ENCODE measurements around the gene SYNE4. TPM values are rescaled to one million over a fixed set of nuclear protein-coding genes. Genes with fewer than 3 reads are reported as not detected.
A peak's percentile ranks its signal among the peaks of the same experiment; 100 is the strongest.

SYNE4 gene
- total and polyA plus RNA-seq, 2 donors (not counting 1 experiment from before 2014, with no cell fraction given), result 0.12 to 0.17 TPM

GRCh38 chr19:35960432-35960972 is 48.1 kb downstream of the SYNE4 start:
- no peak for DNase-seq (ENCODE audit: low read depth in 2 of 2)
- Histone ChIP-seq H3K79me2 (ENCODE audit: control insufficient read depth, insufficient read depth, low read length) (no peaks in the 10 kb centered on the region), H4K20me1 (ENCODE audit: control insufficient read depth, extremely low read depth, insufficient read depth, low read length) (no peaks in the 10 kb centered on the region), H3K36me3 (ENCODE audit: control insufficient read depth, insufficient read depth, low read length) (no peaks in the 10 kb centered on the region), H3K9me3 (ENCODE audit: control insufficient read depth, insufficient read depth, low read depth, low read length) (no peaks in the 10 kb centered on the region), H3K4me1 (ENCODE audit: control insufficient read depth, extremely low read depth, insufficient read depth, low read length) (no peaks in the 10 kb centered on the region), H3K9ac (ENCODE audit: insufficient read depth, low read length) (no peak overlapping the region), H3K27ac (ENCODE audit: insufficient read depth, low read length) (no peak overlapping the region), H3K27me3 (ENCODE audit: control insufficient read depth, insufficient read depth, low read length) (peaks cover 26% of the 10 kb centered on the region), H3K4me2 (ENCODE audit: extremely low read depth, insufficient read depth, low read length) (no peak overlapping the region), H2AFZ (ENCODE audit: low read length) (no peak overlapping the region), H3K4me3 (replicated peaks in 1 of 4; ENCODE audit: control extremely low read depth in 1 of 4, insufficient read depth in 1 of 4, low read depth in 3 of 4, low read length in 4 of 4) (no peak overlapping the region)
- no peak for TF ChIP-seq CTCF (conservative IDR thresholded peaks at IDR 0.05 in 1 of 2, IDR thresholded peaks at IDR 0.05 in 1 of 2; ENCODE audit: low read depth in 1 of 2, low read length in 2 of 2)

- Histone ChIP-seq H2AFZ (ENCODE audit: low read length) (no peak overlapping the region), H3K27me3 (ENCODE audit: control insufficient read depth, insufficient read depth, low read length) (peaks cover 26% of the 10 kb centered on the region), H3K36me3 (ENCODE audit: control insufficient read depth, insufficient read depth, low read length) (no peaks in the 10 kb centered on the region), H3K79me2 (ENCODE audit: control insufficient read depth, insufficient read depth, low read length) (no peaks in the 10 kb centered on the region), H3K4me3 (replicated peaks in 1 of 4; ENCODE audit: control extremely low read depth in 1 of 4, insufficient read depth in 1 of 4, low read depth in 3 of 4, low read length in 4 of 4) (no peak overlapping the region), H3K4me2 (ENCODE audit: extremely low read depth, insufficient read depth, low read length) (no peak overlapping the region), H3K27ac (ENCODE audit: insufficient read depth, low read length) (no peak overlapping the region), H3K9me3 (ENCODE audit: control insufficient read depth, insufficient read depth, low read depth, low read length) (no peaks in the 10 kb centered on the region), H3K9ac (ENCODE audit: insufficient read depth, low read length) (no peak overlapping the region), H3K4me1 (ENCODE audit: control insufficient read depth, extremely low read depth, insufficient read depth, low read length) (no peaks in the 10 kb centered on the region), H4K20me1 (ENCODE audit: control insufficient read depth, extremely low read depth, insufficient read depth, low read length) (no peaks in the 10 kb centered on the region)
- no peak for TF ChIP-seq EZH2 (IDR thresholded peaks at IDR 0.05; ENCODE audit: low read length, missing control alignments)
- TF ChIP-seq CTCF (conservative IDR thresholded peaks at IDR 0.05 in 1 of 2, IDR thresholded peaks at IDR 0.05 in 1 of 2; ENCODE audit: low read depth in 1 of 2, low read length in 2 of 2), result no peak
- no peak for DNase-seq (ENCODE audit: low read depth in 2 of 2)
Observed at GRCh38 chr19:35959968-35960320, 48.7 kb downstream of the SYNE4 start.

GRCh38 chr19:35959040-35959967 is 49.3 kb downstream of the SYNE4 start:
- Histone ChIP-seq H3K4me1 (ENCODE audit: control insufficient read depth, extremely low read depth, insufficient read depth, low read length) (no peaks in the 10 kb centered on the region), H3K27ac (ENCODE audit: insufficient read depth, low read length) (no peak overlapping the region), H3K9ac (ENCODE audit: insufficient read depth, low read length) (no peak overlapping the region), H3K4me3 (replicated peaks in 1 of 4; ENCODE audit: control extremely low read depth in 1 of 4, insufficient read depth in 1 of 4, low read depth in 3 of 4, low read length in 4 of 4) (no peak overlapping the region), H3K4me2 (ENCODE audit: extremely low read depth, insufficient read depth, low read length) (no peak overlapping the region), H3K9me3 (ENCODE audit: control insufficient read depth, insufficient read depth, low read depth, low read length) (no peaks in the 10 kb centered on the region), H3K27me3 (ENCODE audit: control insufficient read depth, insufficient read depth, low read length) (peaks cover 26% of the 10 kb centered on the region), H4K20me1 (ENCODE audit: control insufficient read depth, extremely low read depth, insufficient read depth, low read length) (no peaks in the 10 kb centered on the region), H3K79me2 (ENCODE audit: control insufficient read depth, insufficient read depth, low read length) (no peaks in the 10 kb centered on the region), H2AFZ (ENCODE audit: low read length) (no peak overlapping the region), H3K36me3 (ENCODE audit: control insufficient read depth, insufficient read depth, low read length) (no peaks in the 10 kb centered on the region)
- TF ChIP-seq EZH2 (IDR thresholded peaks at IDR 0.05; ENCODE audit: low read length, missing control alignments) (no peak), CTCF (conservative IDR thresholded peaks at IDR 0.05 in 1 of 2, IDR thresholded peaks at IDR 0.05 in 1 of 2; ENCODE audit: low read depth in 1 of 2, low read length in 2 of 2) (peak; percentile 7 to 12)
- DNase-seq (ENCODE audit: low read depth in 2 of 2), result no peak

Data from fibroblast of lung (primary cell).